Measurements from ENCODE around the gene GALNTL6. TPM values are rescaled to one million over a fixed set of nuclear protein-coding genes. Genes with fewer than 3 reads are reported as not detected.
"Not testable (repeated sequence)": the region's sequence is repeated elsewhere in the genome, so short reads cannot be mapped to it uniquely, and the experiment has no call there.

Gene GALNTL6
- polyA plus RNA-seq, 3 donors = 0.70 to 1.4 (median 0.87) TPM

DNA sequence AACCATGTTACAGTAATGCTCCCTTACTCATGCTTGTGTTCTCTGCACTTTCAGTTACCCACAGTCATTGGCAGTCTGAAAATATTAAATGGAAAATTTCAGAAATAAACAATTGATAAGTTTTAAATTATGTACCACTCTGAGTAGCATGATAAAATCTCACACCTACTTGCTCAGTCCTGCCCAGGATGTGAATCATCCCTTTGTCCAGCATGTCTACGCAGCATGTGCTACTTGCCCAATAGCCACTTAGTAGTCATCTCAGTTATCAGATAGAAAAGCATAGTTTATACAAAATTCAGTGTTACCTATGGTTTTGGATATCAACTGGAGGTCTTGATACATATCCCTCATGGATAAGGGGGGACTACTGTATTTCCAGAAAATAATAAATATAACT lies 577.1 kb downstream of the GALNTL6 start:
- DNase-seq = no peak

DNA sequence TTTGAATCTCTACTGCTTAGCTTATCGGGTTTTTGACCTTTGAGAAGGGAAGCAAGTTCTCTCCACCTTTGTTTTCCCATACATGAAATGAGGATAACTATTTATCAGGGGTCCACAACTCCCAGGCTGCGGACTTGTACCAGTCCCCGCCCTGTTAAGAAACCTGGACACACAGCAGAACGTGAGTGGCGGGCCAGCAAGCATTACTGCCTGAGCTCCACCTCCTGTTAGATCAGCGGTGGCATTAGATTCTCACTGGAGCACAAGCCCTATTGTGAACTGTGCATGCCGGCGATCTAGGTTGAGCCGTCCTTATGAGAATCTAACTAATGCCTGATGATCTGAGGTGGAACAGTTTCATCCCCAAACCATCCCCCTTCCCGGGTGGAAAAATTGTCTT lies 579.5 kb downstream of the GALNTL6 start:
- no peak for DNase-seq

DNA sequence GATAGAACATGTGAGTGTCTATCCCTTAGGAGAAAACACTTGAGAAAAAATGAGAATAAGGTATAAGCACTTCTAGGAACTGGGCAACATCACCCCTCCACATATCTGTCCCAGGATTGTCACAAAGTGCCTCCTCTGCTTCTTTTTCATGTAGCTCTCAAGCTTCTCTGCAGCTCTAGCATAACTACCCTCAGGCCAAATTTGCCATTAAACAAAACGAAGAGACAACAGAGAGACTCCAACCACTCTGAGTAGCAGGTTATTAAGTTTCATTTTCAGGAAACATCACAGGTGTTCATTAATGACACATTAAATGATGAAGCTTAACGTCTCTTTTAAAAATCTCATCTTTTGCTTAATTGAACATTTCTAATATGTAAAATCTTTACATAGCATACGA lies 580.0 kb downstream of the GALNTL6 start:
- no peak for DNase-seq

DNA sequence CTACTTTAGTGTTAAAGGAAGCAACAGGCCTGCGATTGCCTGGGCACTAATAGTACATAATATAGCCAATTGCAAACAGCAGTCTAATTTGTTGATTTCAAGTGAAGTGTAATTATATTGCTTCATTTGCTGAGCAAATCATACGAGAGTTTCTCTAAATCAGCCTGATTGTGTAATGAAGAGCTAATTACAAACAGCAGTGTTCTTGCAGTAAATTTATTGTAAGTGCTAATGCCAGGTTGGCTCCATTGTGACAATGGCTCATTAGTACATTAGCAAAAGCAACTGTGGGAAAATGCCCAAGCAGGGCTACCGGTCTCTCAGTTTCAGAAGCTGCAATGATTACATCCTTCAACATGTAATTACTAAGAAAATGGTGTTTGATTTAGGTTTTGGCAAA lies 591.5 kb downstream of the GALNTL6 start:
- no peak for DNase-seq

DNA sequence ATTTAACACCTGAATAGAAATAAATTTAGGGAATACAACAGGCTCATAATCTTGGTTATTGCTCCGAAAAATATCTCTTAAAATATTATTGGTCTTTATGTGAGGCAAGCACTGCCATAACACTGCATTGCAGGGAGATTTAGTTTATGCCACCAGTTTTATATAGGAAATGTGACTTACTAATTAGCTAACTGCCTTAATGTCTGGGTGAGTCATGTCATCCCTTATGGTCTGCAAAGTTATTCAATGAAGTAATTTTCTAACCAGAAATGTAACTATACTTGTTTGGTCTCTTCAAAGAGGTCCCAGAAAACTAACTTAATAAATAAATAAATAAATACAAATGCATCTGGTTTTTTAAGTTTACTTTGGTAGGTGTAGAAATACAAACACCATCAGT lies 597.2 kb downstream of the GALNTL6 start:
- no peak for DNase-seq

DNA sequence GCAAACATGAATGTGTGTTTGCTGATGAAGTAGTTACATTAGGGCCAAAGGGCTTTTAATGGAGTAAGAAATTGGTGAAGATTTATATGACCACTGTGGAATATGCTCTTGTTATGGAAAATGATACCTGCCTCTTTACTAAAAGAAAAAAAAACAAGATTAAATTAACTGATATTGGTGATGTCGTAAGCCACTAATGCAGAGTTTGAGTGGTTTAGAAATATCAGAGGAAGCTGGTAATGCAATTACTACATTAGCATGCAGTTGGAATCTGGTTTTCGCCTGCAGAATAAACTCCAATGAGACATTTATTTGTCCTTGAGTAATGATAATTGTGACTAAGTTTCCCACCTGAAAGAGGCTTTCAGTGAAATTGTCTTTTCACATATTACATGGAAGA lies 597.9 kb downstream of the GALNTL6 start:
- no peak for DNase-seq

DNA sequence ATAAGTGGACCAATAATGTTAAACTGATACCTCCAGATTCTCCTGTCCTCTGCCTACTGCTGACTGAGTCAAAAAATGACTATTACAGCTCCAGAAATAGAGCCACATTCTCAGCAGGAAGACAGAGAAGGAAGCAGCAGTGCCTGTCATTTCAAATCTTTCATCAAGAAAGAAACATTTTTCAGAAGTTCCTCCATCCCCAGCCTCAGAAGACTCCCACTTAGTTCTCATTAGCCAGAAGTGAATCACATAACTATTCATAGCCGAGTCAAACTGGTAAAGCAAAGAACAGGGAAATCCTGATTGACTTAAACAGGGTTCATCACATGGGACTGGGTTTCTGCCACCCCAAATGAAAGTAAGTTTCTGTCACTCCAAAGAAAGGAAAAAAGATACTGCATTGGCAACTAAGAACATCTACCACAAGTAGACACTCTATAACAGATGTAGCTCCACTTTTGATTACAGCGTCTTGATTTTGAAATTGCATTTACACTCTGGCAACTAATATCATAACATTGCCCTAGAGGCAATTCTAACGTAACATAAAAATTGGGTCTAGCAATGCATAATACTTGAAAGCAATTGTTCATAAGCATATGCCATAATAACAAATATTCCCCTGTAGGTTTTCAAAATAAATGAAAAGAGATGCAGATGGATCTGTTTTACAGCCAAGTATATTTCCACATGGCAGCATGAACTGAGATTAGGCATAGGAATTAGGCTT lies 599.8 kb downstream of the GALNTL6 start:
- no peak for DNase-seq

DNA sequence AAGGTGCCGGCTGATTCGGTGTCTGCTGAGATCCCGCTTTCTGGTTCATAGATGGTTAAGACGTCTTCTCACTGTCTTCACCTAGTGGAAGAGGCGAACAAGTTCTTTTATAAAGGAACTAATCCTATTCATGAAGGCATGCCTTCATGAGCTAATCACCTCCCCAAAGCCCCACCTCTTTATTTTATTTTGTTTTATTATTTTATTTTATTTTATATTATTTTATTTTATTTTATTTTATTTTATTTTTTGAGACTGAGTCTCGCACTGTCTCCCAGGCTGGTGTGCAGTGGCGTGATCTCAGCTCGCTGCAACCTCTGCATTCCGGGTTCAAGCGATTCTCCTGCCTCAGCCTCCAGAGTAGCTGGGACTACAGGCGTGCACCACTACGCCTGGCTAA lies 615.8 kb downstream of the GALNTL6 start:
- not testable (repeated sequence) for DNase-seq

DNA sequence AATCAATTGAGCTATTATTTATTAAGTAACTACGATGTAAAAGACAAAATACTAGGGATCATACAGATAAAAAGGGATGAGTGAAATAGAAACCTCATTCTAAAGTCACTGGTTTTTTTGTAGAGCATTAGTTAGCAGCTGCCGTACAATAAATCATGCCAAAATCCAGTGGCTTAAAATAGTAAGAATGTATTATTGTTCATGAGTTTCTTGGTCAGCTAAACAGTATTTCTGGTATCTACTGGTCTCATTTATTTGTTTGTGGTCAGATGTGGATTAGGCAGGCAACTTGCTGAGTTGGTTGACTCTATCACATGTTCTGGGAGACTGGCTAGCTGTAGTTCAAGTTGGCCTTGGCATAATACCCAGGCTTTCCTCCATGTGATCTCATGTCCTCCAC lies 667.3 kb downstream of the GALNTL6 start:
- no peak for DNase-seq

DNA sequence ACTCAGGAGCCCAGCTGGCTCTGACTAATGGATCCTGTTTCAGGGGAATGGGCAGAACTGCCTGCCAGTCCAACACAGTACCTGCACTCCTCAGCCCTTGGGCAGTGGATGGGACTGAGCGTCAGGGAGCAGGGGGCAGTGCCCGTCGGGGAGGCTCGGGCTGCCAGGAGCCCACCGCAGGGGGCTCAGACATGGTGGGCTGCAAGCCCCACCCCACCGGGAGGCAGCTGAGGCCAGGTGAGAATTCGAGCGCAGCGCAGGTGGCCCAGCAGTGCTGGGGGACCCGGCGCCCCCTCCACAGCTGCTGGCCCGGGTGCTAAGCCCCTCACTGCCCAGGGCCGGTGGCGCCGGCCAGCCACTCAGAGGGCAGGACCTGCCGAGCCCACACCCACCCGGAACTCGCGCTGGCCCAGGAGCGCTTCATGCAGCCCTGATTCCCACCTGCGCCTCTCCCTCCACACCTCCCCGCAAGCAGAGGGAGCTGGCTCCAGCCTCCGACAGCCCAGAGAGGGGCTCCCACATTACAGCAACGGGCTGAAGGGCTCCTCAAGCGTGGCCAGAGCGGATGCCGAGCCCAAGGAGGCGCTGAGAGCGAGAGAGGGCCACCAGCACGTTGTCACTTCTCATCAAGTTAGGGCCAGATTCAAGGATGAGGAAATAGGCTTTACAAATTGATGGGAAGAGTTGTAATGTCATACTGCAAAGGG lies 668.8 kb downstream of the GALNTL6 start:
- no peak for DNase-seq

DNA sequence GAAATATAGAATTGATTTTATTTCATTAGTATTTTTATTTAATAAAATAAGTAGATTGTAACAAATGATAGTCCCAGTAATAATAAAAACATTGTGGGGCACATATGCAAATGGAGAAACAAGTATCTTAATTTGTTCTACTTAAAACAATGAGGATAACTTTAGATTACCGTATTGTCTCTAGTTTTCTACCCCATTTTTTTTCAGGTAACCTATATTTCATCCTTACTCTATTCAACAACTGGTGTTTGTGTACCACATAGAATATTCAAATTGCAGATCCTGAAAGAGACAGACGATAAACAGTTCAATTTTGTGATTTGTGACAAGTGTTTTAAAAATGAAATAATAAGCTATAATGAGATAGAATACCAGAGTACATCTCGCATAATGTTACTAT lies 671.8 kb downstream of the GALNTL6 start:
- no peak for DNase-seq

DNA sequence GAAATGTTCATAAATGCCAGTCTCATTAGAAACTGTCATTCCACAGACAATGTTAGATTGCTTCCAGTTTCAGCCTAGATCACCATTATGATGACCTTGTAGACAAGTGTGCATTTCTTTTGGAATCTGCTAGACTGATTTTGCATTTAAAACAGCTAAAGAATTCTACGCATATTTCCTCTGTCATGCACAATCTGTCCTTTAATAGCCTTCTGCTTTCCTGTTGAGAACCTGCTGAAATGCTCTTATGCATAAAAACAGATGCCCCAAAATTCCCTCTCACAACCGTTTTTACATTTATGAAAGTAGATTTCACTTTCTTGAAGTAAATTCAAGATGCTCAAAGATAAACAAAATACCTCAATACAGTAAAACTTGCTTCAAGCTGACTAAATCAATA lies 673.3 kb downstream of the GALNTL6 start:
- no peak for DNase-seq

DNA sequence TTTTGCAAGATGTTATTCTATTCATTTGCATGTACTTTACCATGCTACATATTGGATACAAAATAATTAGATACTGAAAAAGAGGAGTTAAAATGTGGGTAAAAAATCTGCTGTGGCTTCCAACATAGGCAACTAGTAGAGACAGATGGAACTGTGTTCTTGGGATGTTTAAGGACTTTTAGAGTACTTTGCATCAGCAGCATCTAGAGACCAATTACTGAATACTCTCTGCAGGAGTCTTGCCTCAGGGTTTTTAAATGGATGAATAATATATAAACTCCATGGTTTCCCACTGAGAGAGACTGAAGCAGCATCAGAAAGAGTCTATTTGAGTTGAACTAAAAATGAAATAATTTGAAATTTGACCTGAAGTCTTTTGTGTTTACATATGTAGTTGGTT lies 676.7 kb downstream of the GALNTL6 start:
- no peak for DNase-seq

DNA sequence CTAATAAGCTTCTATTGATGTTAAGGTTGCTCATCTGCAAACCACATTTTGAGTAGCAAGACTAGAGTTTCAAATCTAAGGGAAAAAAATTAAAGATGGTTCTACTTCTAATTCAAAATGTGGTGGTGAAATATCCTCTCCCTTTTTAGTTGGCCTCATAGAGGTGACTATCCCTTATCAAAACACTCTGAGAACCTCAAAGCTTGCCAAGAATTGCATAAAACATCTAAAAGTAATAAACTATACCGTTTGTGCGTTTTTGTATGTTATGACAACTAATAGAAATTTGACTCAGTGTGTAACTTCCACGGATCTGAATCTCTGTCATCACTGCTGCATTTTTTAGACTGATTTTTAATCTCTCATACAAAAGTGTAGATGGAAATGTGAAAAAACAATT lies 682.6 kb downstream of the GALNTL6 start:
- DNase-seq = no peak

DNA sequence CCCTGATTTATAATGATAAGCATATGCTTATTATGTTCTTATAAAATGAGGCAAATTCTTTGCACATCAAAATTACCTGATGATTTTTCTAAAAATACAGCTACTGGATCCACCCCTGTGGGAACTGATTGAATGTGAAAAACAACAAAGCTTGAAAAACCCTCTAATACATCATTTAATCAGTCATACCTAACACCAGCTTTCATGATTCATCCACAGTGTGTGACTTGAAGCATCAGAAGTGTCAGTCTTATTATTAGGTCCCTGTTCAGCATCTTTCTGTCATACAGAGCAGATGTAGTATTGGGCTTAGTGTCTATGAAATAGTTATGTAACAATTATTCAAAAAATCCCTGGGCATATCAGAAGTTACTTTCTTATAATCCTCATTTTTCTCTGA lies 684.1 kb downstream of the GALNTL6 start:
- no peak for DNase-seq

DNA sequence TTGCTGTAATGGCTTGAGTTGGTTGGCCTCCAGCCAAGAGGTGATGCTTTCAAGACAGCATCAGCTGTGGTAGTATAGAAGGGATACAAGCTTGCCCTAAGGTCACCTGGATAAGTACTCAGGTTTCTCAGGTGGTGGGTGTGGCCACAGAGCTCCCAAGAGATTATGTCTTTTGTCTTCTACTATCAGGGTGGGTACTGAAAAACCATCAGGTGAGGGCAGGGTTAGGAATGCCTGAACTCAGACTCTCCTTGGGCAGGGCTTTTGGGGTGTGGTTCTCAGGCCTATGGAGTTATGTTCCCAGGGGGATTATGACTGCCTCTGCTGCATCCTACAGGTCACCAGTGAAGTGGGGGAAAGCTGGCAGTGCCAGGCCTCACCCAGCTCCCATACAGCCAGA lies 700.8 kb downstream of the GALNTL6 start:
- DNase-seq = no peak

DNA sequence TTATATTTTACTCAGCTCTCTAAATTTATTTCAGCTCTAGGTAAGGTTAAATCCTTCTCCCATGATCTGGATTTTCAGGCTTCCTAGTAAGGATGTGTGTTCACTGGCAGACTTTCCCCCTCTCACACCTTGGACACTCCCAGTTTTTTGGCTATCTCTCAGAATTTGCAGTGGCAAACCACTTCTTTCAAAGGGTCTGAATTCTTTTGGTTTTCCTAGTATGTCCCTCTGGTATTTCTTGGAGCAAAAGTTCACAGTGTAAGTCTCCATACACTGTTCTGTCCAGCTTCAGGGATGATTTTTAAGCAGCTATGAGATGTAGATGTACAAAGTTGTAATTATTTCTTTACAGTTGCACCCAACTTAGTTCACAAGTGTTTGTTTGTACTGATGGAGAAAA lies 701.6 kb downstream of the GALNTL6 start:
- no peak for DNase-seq

DNA sequence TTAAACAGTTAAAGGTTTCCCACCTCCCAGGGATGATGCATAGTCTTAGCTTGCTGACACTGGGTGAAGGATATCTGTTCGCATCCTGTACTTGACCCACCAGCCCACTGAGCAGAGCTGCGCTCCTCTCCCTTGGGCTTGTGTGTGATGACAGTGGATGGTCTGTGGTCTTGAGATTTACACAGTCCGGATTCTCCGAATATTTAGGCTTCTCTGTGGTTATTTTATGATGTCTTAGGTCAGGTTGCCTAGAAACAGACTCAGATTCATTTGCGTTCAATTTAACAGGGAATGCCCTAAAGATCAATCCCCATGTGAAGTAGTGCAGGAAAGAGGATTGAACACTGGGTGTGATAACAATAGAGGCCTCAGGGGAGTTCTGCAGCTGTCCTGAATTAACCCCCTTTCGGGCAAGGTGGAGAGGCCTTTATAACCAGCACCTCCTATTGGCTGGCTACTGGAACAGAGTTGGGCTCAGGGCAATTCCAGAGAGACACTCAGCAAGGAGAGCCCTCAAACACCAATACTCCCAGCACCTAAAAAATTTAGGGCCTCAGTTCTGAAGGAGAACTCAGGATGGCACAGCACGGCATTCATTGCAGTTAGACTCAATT lies 702.2 kb downstream of the GALNTL6 start:
- DNase-seq = no peak

DNA sequence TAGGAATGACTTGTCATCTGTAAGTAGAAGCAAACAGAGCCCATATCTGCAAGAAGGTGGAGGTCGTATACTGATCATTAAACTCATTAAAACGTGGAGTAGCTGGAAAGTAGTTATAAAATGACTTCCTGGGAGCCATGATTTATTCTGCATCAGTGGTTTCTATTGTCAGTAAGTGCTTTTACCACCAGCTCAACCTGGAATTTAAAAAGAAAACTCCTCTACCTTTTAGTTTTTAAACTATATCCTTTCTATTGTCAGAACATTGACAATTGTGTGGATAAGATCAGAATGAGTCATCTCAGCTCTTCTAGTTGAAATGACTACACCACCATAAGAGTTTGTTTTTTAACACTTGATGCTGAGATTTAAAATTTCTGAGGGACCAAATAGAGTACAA lies 704.2 kb downstream of the GALNTL6 start:
- DNase-seq = no peak

DNA sequence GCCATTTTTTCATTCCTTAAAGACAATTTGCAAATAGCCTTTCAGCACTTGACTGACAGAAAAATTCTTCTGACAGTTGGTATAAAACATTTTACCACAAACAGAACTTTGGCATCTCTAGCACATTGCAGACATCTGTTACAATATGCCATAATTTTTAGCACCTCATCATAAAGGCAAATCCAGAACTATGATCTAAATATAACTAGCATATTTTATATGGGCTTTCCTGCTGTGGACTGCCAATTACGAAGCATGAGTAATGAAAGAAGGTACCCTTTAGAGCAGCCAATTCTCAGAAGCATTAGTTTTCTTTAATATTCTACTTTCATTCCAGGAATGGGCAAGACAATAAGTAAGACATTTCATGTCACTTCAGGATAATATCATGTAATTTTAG lies 708.0 kb downstream of the GALNTL6 start:
- DNase-seq = no peak

DNA sequence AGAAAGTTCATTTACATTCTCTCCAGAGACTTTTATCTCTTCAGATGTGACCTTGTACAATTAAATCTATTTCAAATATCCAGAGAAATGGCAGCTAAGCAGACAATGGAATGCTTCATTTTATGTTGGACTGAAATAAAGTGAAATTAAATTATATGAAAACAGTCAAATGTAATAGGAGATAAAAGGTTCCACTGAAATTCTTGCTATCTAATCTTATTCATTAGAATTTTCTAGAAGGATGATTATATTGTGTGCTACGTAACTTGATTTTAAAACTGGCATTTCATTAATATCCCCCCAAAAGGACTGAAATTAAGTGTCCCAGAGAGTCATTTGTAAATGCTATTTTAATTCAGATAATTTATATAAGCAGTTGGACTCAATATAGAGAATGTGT lies 708.5 kb downstream of the GALNTL6 start:
- DNase-seq = no peak

DNA sequence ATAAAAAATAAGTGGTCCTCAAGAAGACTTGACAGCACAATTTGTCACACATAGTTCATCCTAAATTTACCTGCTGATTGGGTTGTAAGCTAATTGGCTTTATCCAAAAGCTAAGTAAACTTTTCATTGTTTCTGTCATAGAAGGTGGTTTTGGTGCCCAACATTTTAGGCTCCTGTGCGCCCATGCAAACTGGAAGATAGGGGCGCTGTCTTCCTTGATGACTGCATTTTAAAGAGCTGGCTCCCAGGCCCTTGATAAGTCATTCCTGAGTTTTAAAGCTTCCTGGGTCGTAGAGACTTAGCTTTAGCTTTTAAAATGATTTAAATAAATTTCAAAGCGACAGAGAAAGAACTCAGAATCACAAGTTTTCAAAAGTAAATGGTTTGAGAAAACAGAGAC lies 730.0 kb downstream of the GALNTL6 start:
- no peak for DNase-seq

DNA sequence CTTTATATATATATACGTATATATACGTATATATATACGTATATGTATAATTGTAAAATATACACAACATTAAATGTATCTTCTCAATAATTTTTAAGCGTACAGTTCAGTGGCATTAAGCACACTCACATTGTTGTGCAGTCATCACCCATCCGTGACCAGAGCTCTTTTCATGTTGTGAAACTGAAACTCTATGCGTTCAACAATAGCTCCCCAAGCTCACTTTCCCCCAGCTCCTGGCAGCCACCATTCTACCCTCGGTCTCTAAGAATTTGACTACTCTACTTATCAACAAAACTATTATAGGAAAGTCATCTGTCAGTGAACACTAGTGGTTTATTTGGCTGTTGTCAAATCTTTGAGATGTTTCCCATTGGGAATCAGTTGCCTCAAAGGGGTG lies 733.6 kb downstream of the GALNTL6 start:
- no peak for DNase-seq

DNA sequence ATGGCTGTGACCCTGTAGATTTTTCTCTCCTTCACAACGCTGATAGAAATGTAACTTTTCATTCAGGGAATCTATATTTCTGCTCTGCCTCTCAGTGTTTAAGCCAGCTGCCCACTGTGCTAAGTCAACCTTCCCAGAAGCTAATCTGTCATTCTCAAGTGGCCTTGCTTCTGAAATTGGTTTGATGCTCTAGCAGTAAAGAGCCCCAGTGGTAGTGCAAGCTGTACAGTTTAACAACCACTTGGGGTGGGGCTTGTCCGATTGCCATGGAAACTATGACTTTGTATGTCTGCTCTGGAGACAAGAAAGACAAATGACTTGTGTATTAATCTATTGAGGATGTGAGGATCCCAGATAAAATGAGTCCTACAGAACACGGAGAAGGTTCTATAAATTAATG lies 734.5 kb downstream of the GALNTL6 start:
- DNase-seq = no peak

All from renal pelvis (tissue), 4 donors.